SK-MEL-5 (cell line): ENCODE data around the gene MSRB1. TPM values are rescaled to one million over a fixed set of nuclear protein-coding genes. Genes with fewer than 3 reads are reported as not detected.
"Not testable (repeated sequence)": the region's sequence is repeated elsewhere in the genome, so short reads cannot be mapped to it uniquely, and the experiment has no call there.

Source experiments
- DNase-seq: peaks from one replicate; pipeline ENCODE4 v3.0.0-alpha.2; 2016; ENCODE audit warnings: low read depth, low spot score
- in situ Hi-C: cut with HindIII; loops from 2 replicates; pipeline ENCODE4 v1.10.0; 2016; ENCODE audit warnings: low sequenced_read_pairs, high pct_unique_total_duplicates, low pct_unique_long_range_greater_than_20kb
- total RNA-seq: library from RNA; depleted of rRNA; stranded (reverse); fragments of >200 nt; shearing (Covaris generic); gene quantifications from 2 replicates; pipeline ENCODE4 v1.2.3, GENCODE V29; 2014

Gene MSRB1
- total RNA-seq, 1 experiment from 2014 or later: 17.2 TPM

GRCh38 chr16:1965396-1966001 lies 22.5 kb upstream of the MSRB1 start:
- in situ Hi-C loops: no loop called here
- DNase-seq: no peak

GRCh38 chr16:1964506-1965395 lies 21.8 kb upstream of the MSRB1 start, which contains the start of gene RPS2:
RPS2 (minus strand) TSS chr16:1964826; CDS start chr16:1964625, 201 bp downstream.
- in situ Hi-C loops: no loop called here
- peak; percentile 97 for DNase-seq

GRCh38 chr16:1963806-1964505 lies 21.0 kb upstream of the MSRB1 start:
- DNase-seq: peak; percentile 37
- in situ Hi-C loops: no loop called here

GRCh38 chr16:1962161-1963153 lies 19.5 kb upstream of the MSRB1 start:
- in situ Hi-C loops, DNase-seq: not testable (repeated sequence)

- in situ Hi-C loops: no loop called here
- peak; percentile 19 for DNase-seq
These were observed 18.7 kb upstream of the MSRB1 start for GRCh38 chr16:1961651-1962067.

GRCh38 chr16:1960665-1961630 lies 17.9 kb upstream of the MSRB1 start:
- in situ Hi-C loops: no loop called here
- peak; percentile 55 for DNase-seq

GRCh38 chr16:1959269-1960039 lies 16.5 kb upstream of the MSRB1 start, which contains the start of gene NDUFB10:
NDUFB10 (plus strand) TSS chr16:1959538; CDS start chr16:1959625, 87 bp downstream.
- in situ Hi-C loops: no loop called here
- peak; percentile 89 for DNase-seq

GRCh38 chr16:1958715-1959268 lies 15.8 kb upstream of the MSRB1 start:
- DNase-seq: no peak
- in situ Hi-C loops: no loop called here

GRCh38 chr16:1958143-1958491 lies 15.1 kb upstream of the MSRB1 start:
- DNase-seq, in situ Hi-C loops: not testable (repeated sequence)

- DNase-seq, in situ Hi-C loops: not testable (repeated sequence)
These were observed 14.6 kb upstream of the MSRB1 start for GRCh38 chr16:1957434-1958142.

- no peak for DNase-seq
- in situ Hi-C loops: no loop called here
These were observed 10.7 kb upstream of the MSRB1 start for GRCh38 chr16:1953734-1954133.

- in situ Hi-C loops: no loop called here
- DNase-seq: no peak
These were observed 7.6 kb upstream of the MSRB1 start for GRCh38 chr16:1950559-1950958.

- DNase-seq: no peak
- in situ Hi-C loops: no loop called here
These were observed 7.0 kb upstream of the MSRB1 start for GRCh38 chr16:1950047-1950446.

- no peak for DNase-seq
- in situ Hi-C loops: no loop called here
These were observed 6.5 kb upstream of the MSRB1 start for GRCh38 chr16:1949507-1949906.

GRCh38 chr16:1947369-1947670 lies 4.3 kb upstream of the MSRB1 start:
- in situ Hi-C loops: no loop called here
- no peak for DNase-seq
